MM.1S (cell line): ENCODE measurements around the gene MAP3K1.

Experiments used
- DNase-seq: peaks from one replicate; pipeline ENCODE4 v3.0.0-alpha.2; 2015
- H2AFZ ChIP-seq: fragments of 300-600 bp; sonication (generic); 2 replicates; pipeline ENCODE4 v1.6.0; 2016; ENCODE audit warnings: antibody characterized with exemption, low read length
- H3F3A ChIP-seq: fragments of 300-600 bp; sonication (generic); 2 replicates; pipeline ENCODE4 v1.6.1; 2016; ENCODE audit warnings: mild to moderate bottlenecking, antibody characterized with exemption, low read length, moderate library complexity, mixed read lengths; ENCODE audit not compliant: insufficient read depth
- H3K27ac ChIP-seq: fragments of 300-600 bp; sonication (generic); 2 replicates; pipeline ENCODE4 v1.5.1; 2016; ENCODE audit warnings: mild to moderate bottlenecking, low read length
- H3K27me3 ChIP-seq: fragments of 300-600 bp; sonication (generic); replicated peaks from 2 replicates; pipeline ENCODE4 v1.6.0; 2016; ENCODE audit warnings: low read length; ENCODE audit not compliant: insufficient read depth
- H3K36me3 ChIP-seq: fragments of 300-600 bp; sonication (generic); replicated peaks from 2 replicates; pipeline ENCODE4 v1.6.1; 2016; ENCODE audit warnings: mild to moderate bottlenecking, low read length, mixed read lengths; ENCODE audit not compliant: insufficient read depth
- H3K4me1 ChIP-seq: fragments of 300-600 bp; sonication (generic); 2 replicates; pipeline ENCODE4 v1.6.1; 2016; ENCODE audit warnings: low read length, mixed read lengths
- H3K4me2 ChIP-seq: fragments of 300-600 bp; sonication (generic); 2 replicates; pipeline ENCODE4 v1.6.0; 2016; ENCODE audit warnings: low read depth, low read length
- H3K4me3 ChIP-seq: fragments of 300-600 bp; sonication (generic); 2 replicates; pipeline ENCODE4 v1.5.1; 2016; ENCODE audit warnings: low read length, mixed read lengths
- H3K79me2 ChIP-seq: fragments of 300-600 bp; sonication (generic); 2 replicates; pipeline ENCODE4 v1.6.1; 2016; ENCODE audit warnings: mixed run types, low read length, mixed read lengths
- H3K9ac ChIP-seq: fragments of 300-600 bp; sonication (generic); 2 replicates; pipeline ENCODE4 v1.6.1; 2016; ENCODE audit warnings: low read length, mixed read lengths
- H3K9me2 ChIP-seq: fragments of 300-600 bp; sonication (generic); replicated peaks from 2 replicates; pipeline ENCODE4 v1.6.1; 2016; ENCODE audit warnings: mild to moderate bottlenecking, low read length, mixed read lengths; ENCODE audit not compliant: insufficient read depth
- H3K9me3 ChIP-seq: fragments of 300-600 bp; sonication (generic); replicated peaks from 2 replicates; pipeline ENCODE4 v1.6.1; 2016; ENCODE audit warnings: mild to moderate bottlenecking, low read length, mixed read lengths; ENCODE audit not compliant: insufficient read depth
- H4K20me1 ChIP-seq: fragments of 300-600 bp; sonication (generic); 2 replicates; pipeline ENCODE4 v1.6.1; 2016; ENCODE audit warnings: mild to moderate bottlenecking, low read length, moderate library complexity, mixed read lengths; ENCODE audit not compliant: insufficient read depth
- EZH2 ChIP-seq: fragments of 300-600 bp; sonication (generic); optimal IDR thresholded peaks from 2 replicates; pipeline ENCODE3; 2017; ENCODE audit warnings: low read depth, mild to moderate bottlenecking, antibody characterized with exemption, low read length, mixed read lengths
- EZH2phosphoT487 ChIP-seq: fragments of 300-600 bp; sonication (generic); IDR thresholded peaks from 2 replicates; pipeline ENCODE4 v1.6.1; 2018; ENCODE audit warnings: antibody characterized with exemption, low read length
- TF ChIP-seq, protein P1 (sequence below): fragments of 300-600 bp; sonication (generic); IDR thresholded peaks from 2 replicates; pipeline ENCODE4 v1.5.1; 2016; ENCODE audit warnings: antibody characterized with exemption, low read length, mixed read lengths

Gene MAP3K1

GRCh38 chr5:56909294-56910209 is 94.2 kb downstream of the MAP3K1 start, which contains the start of gene SETD9:
SETD9 (plus strand) TSS chr5:56909596; CDS start chr5:56909646, 50 bp downstream.
- H2AFZ ChIP-seq: peak within 1 kb of the TSS; percentile 92
- H3K9me3 ChIP-seq: no peaks in the 10 kb centered on the region
- peak; percentile 97 for DNase-seq
- no peaks in the 10 kb centered on the region for H3K27me3 ChIP-seq
- peaks cover 14% of the 10 kb centered on the region for H3F3A ChIP-seq
- peak within 1 kb of the TSS; percentile 86 for H3K4me3 ChIP-seq
- peaks cover 10% of the 10 kb centered on the region for H3K79me2 ChIP-seq
- H3K9ac ChIP-seq: peak within 1 kb of the TSS; percentile 83
- no peaks in the 10 kb centered on the region for H3K9me2 ChIP-seq
- H4K20me1 ChIP-seq: no peaks in the 10 kb centered on the region
- peak within 1 kb of the TSS; percentile 86 for H3K27ac ChIP-seq
- H3K4me2 ChIP-seq: peak within 1 kb of the TSS; percentile 82
- no peak for TF ChIP-seq EZH2phosphoT487
- no peak for TF ChIP-seq EZH2
- TF ChIP-seq, protein P1, sequence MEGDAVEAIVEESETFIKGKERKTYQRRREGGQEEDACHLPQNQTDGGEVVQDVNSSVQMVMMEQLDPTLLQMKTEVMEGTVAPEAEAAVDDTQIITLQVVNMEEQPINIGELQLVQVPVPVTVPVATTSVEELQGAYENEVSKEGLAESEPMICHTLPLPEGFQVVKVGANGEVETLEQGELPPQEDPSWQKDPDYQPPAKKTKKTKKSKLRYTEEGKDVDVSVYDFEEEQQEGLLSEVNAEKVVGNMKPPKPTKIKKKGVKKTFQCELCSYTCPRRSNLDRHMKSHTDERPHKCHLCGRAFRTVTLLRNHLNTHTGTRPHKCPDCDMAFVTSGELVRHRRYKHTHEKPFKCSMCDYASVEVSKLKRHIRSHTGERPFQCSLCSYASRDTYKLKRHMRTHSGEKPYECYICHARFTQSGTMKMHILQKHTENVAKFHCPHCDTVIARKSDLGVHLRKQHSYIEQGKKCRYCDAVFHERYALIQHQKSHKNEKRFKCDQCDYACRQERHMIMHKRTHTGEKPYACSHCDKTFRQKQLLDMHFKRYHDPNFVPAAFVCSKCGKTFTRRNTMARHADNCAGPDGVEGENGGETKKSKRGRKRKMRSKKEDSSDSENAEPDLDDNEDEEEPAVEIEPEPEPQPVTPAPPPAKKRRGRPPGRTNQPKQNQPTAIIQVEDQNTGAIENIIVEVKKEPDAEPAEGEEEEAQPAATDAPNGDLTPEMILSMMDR: no peak
- H3K4me1 ChIP-seq: peaks cover 15% of the 10 kb centered on the region
- no peaks in the 10 kb centered on the region for H3K36me3 ChIP-seq

- DNase-seq: no peak
- H3K27ac ChIP-seq: peak overlapping the region; percentile 77
- no peaks in the 10 kb centered on the region for H3K27me3 ChIP-seq
- no peaks in the 10 kb centered on the region for H3K9me3 ChIP-seq
- H2AFZ ChIP-seq: peak overlapping the region; percentile 61
- peak overlapping the region; percentile 75 for H3K9ac ChIP-seq
- peak overlapping the region; percentile 72 for H3K4me2 ChIP-seq
- H4K20me1 ChIP-seq: no peaks in the 10 kb centered on the region
- H3F3A ChIP-seq: peaks cover 14% of the 10 kb centered on the region
- H3K36me3 ChIP-seq: no peaks in the 10 kb centered on the region
- peaks cover 15% of the 10 kb centered on the region for H3K4me1 ChIP-seq
- peaks cover 10% of the 10 kb centered on the region for H3K79me2 ChIP-seq
- TF ChIP-seq EZH2 (no peak), EZH2phosphoT487 (no peak)
- TF ChIP-seq, protein P1: no peak
- peak overlapping the region; percentile 73 for H3K4me3 ChIP-seq
- no peaks in the 10 kb centered on the region for H3K9me2 ChIP-seq
Measured at GRCh38 chr5:56910210-56910965, 95.0 kb downstream of the MAP3K1 start.

- TF ChIP-seq, protein P1: no peak
- TF ChIP-seq EZH2: no peak
- TF ChIP-seq EZH2phosphoT487: no peak
- no peak overlapping the region for H3K9ac ChIP-seq
- H3F3A ChIP-seq: peaks cover 11% of the 10 kb centered on the region
- no peak overlapping the region for H3K4me2 ChIP-seq
- DNase-seq: no peak
- H3K79me2 ChIP-seq: peaks cover 10% of the 10 kb centered on the region
- H2AFZ ChIP-seq: no peak overlapping the region
- no peaks in the 10 kb centered on the region for H3K9me3 ChIP-seq
- H3K4me3 ChIP-seq: no peak overlapping the region
- no peaks in the 10 kb centered on the region for H3K36me3 ChIP-seq
- no peaks in the 10 kb centered on the region for H3K9me2 ChIP-seq
- no peaks in the 10 kb centered on the region for H4K20me1 ChIP-seq
- peaks cover 9% of the 10 kb centered on the region; the same call in 1 of the 2 replicates for H3K4me1 ChIP-seq
- H3K27me3 ChIP-seq: no peaks in the 10 kb centered on the region
- H3K27ac ChIP-seq: no peak overlapping the region
Measured at GRCh38 chr5:56913766-56914165, 98.4 kb downstream of the MAP3K1 start.
